Keratinocyte (primary cell): Measurements from ENCODE around the gene CCSER1. TPM values are rescaled to one million over a fixed set of nuclear protein-coding genes. Genes with fewer than 3 reads are reported as not detected.
"Not testable (repeated sequence)": the region's sequence is repeated elsewhere in the genome, so short reads cannot be mapped to it uniquely, and the experiment has no call there.

Source experiments
- DNase-seq: peaks from one replicate; pipeline ENCODE4 v3.0.0-alpha.2; 2011; ENCODE audit warnings: low read depth, missing footprints, low spot score
- FAIRE-seq: peaks from 2 replicates; lab custom pipeline; 2011; peaks lifted over from hg19 to GRCh38; lab: Jason Lieb, UNC
- H2AFZ ChIP-seq: 2 replicates; pipeline ENCODE4 v1.6.0; 2012; ENCODE audit warnings: low read length, control low read depth, inconsistent platforms; ENCODE audit not compliant: control insufficient read depth
- H3K27ac ChIP-seq: 2 replicates; pipeline ENCODE4 v1.5.1; 2011; ENCODE audit warnings: low read length; ENCODE audit not compliant: control insufficient read depth, insufficient read depth
- H3K27me3 ChIP-seq: 3 replicates; pipeline ENCODE4 v1.6.0; 2011; ENCODE audit warnings: low read length; ENCODE audit not compliant: control insufficient read depth, insufficient read depth; ENCODE audit errors: extremely low read depth
- H3K36me3 ChIP-seq, 2 experiments: 2 replicates in 1 of 2; 3 replicates in 1 of 2; pipeline ENCODE4 v1.5.1; 2011; ENCODE audit warnings: low read length in 2 of 2, mild to moderate bottlenecking in 1 of 2; ENCODE audit not compliant: control insufficient read depth in 2 of 2, insufficient read depth in 2 of 2; ENCODE audit errors: extremely low read depth in 1 of 2
- H3K4me1 ChIP-seq: 3 replicates; pipeline ENCODE4 v1.5.1; 2011; ENCODE audit warnings: low read length; ENCODE audit not compliant: control insufficient read depth, insufficient read depth; ENCODE audit errors: extremely low read depth
- H3K4me2 ChIP-seq: 3 replicates; pipeline ENCODE4 v1.6.0; 2011; ENCODE audit warnings: low read depth, low read length; ENCODE audit not compliant: control insufficient read depth, insufficient read depth; ENCODE audit errors: extremely low read depth
- H3K4me3 ChIP-seq, 3 experiments: fragments of 200-600 bp in 1 of 3; sonication (generic) in 1 of 3; 2 replicates in 2 of 3; 3 replicates in 1 of 3; pipeline ENCODE4 v1.5.1; 2011 to 2016; ENCODE audit warnings: low read length in 3 of 3, mild to moderate bottlenecking in 3 of 3, control low read depth in 2 of 3, inconsistent platforms in 1 of 3, low read depth in 1 of 3, mixed read lengths in 1 of 3, mixed run types in 1 of 3, moderate library complexity in 1 of 3; ENCODE audit not compliant: control insufficient read depth in 2 of 3, insufficient read depth in 2 of 3; ENCODE audit errors: extremely low read depth in 1 of 3
- H3K79me2 ChIP-seq: 2 replicates; pipeline ENCODE4 v1.6.0; 2012; ENCODE audit warnings: low read length; ENCODE audit not compliant: control insufficient read depth, insufficient read depth
- H3K9ac ChIP-seq: 3 replicates; pipeline ENCODE4 v1.6.0; 2011; ENCODE audit warnings: low read length; ENCODE audit not compliant: control insufficient read depth, insufficient read depth; ENCODE audit errors: extremely low read depth
- H3K9me1 ChIP-seq: 3 replicates; pipeline ENCODE4 v1.6.0; 2011; ENCODE audit warnings: low read length; ENCODE audit not compliant: control insufficient read depth, insufficient read depth; ENCODE audit errors: extremely low read depth
- H3K9me3 ChIP-seq: 2 replicates; pipeline ENCODE4 v1.5.1; 2012; ENCODE audit warnings: low read depth, low read length; ENCODE audit not compliant: control insufficient read depth
- H4K20me1 ChIP-seq: 3 replicates; pipeline ENCODE4 v1.6.0; 2011; ENCODE audit warnings: low read length; ENCODE audit not compliant: control insufficient read depth, insufficient read depth; ENCODE audit errors: extremely low read depth
- CTCF ChIP-seq, 3 experiments: IDR thresholded peaks in 1 of 3; conservative IDR thresholded peaks in 1 of 3; optimal IDR thresholded peaks in 1 of 3; 2 replicates in 2 of 3; 3 replicates in 1 of 3; pipeline versions ENCODE3 to v1.5.1; 2011; ENCODE audit warnings: low read length in 3 of 3, mild to moderate bottlenecking in 3 of 3, moderate library complexity in 2 of 3, control low read depth in 1 of 3, inconsistent platforms in 1 of 3; ENCODE audit not compliant: insufficient read depth in 2 of 3; ENCODE audit errors: extremely low read depth in 1 of 3
- EZH2 ChIP-seq: IDR thresholded peaks from one replicate; pipeline ENCODE4 v1.6.1; 2012; ENCODE audit warnings: inconsistent platforms, mild to moderate bottlenecking, low read length, moderate library complexity
- dilution Hi-C: fragments of 300-500 bp; cut with MboI; formaldehyde crosslinking; loops from one replicate; pipeline ENCODE4 v1.7.0; 2020; ENCODE audit warnings: low sequenced_read_pairs; ENCODE audit not compliant: extremely low pct_ligation_motif_present
- polyA plus RNA-seq, 5 experiments: library from polyadenylated mRNA; depleted of rRNA in 3 of 5; stranded (reverse) in 3 of 5; stranded (forward) in 1 of 5; unstranded in 1 of 5; fragments of >200 nt; gene quantifications; 1 replicate in 1 of 5; 2 replicates in 3 of 5; 3 replicates in 1 of 5; pipeline versions ENCODE4 v1.2.1 to v1.2.3, GENCODE V29; 2011 to 2012; ENCODE audit warnings: missing spikeins in 2 of 5, low read depth in 1 of 5, low replicate concordance in 1 of 5

Gene CCSER1
- polyA plus RNA-seq, 1 donor (not counting 4 experiments of a cell fraction or from before 2014, with no cell fraction given): 1.2 TPM

GRCh38 chr4:91325495-91325894, 1198.3 kb downstream of the CCSER1 start:
- Histone ChIP-seq H3K9me3 (no peaks in the 10 kb centered on the region), H3K27ac (no peak overlapping the region), H3K36me3 (no peaks in the 10 kb centered on the region), H3K27me3 (no peaks in the 10 kb centered on the region), H3K9ac (no peak overlapping the region), H2AFZ (no peak overlapping the region), H4K20me1 (no peaks in the 10 kb centered on the region), H3K4me1 (no peaks in the 10 kb centered on the region), H3K4me3 (no peak overlapping the region), H3K9me1 (no peaks in the 10 kb centered on the region), H3K4me2 (no peak overlapping the region), H3K79me2 (no peaks in the 10 kb centered on the region)
- FAIRE-seq: no peak
- TF ChIP-seq CTCF (optimal IDR thresholded peaks at IDR 0.05 in 1 of 3, IDR thresholded peaks at IDR 0.05 in 1 of 3, conservative IDR thresholded peaks at IDR 0.05 in 1 of 3; ENCODE audit: extremely low read depth in 1 of 3, insufficient read depth in 2 of 3, low read length in 3 of 3) (no peak), EZH2 (no peak)
- dilution Hi-C loops: no loop called here
- no peak for DNase-seq

- H4K20me1 ChIP-seq, FAIRE-seq, DNase-seq, H3K4me3 ChIP-seq, dilution Hi-C loops, H3K4me2 ChIP-seq, H3K36me3 ChIP-seq, H2AFZ ChIP-seq, H3K79me2 ChIP-seq, H3K27me3 ChIP-seq, H3K9me1 ChIP-seq, H3K9ac ChIP-seq, H3K4me1 ChIP-seq, H3K27ac ChIP-seq, H3K9me3 ChIP-seq: not testable (repeated sequence)
Observed at GRCh38 chr4:91326167-91326566, 1199.0 kb downstream of the CCSER1 start.

GRCh38 chr4:91330555-91331137, 1203.5 kb downstream of the CCSER1 start:
- no peak overlapping the region for H2AFZ ChIP-seq
- no peaks in the 10 kb centered on the region for H3K9me3 ChIP-seq
- no peak overlapping the region for H3K9ac ChIP-seq
- H3K36me3 ChIP-seq: no peaks in the 10 kb centered on the region
- H3K27me3 ChIP-seq: no peaks in the 10 kb centered on the region
- no peak overlapping the region for H3K27ac ChIP-seq
- FAIRE-seq: no peak
- dilution Hi-C loops: no loop called here
- no peaks in the 10 kb centered on the region for H3K4me1 ChIP-seq
- H3K79me2 ChIP-seq: no peaks in the 10 kb centered on the region
- no peak for DNase-seq
- H3K4me3 ChIP-seq: no peak overlapping the region
- TF ChIP-seq CTCF (optimal IDR thresholded peaks at IDR 0.05 in 1 of 3, IDR thresholded peaks at IDR 0.05 in 1 of 3, conservative IDR thresholded peaks at IDR 0.05 in 1 of 3; ENCODE audit: extremely low read depth in 1 of 3, insufficient read depth in 2 of 3, low read length in 3 of 3) (no peak), EZH2 (no peak)
- H4K20me1 ChIP-seq: no peaks in the 10 kb centered on the region
- no peak overlapping the region for H3K4me2 ChIP-seq
- no peaks in the 10 kb centered on the region for H3K9me1 ChIP-seq
